HEK293T (cell line): ENCODE measurements around the gene TMEM259.

Source experiments
- ARNT ChIP-seq: fragments of 450-650 bp; IDR thresholded peaks from 2 replicates; pipeline ENCODE4 v1.6.1; 2017; ENCODE audit warnings: mild to moderate bottlenecking
- BHLHE40 ChIP-seq: fragments of 450-650 bp; IDR thresholded peaks from 2 replicates; pipeline ENCODE4 v1.6.1; 2016; ENCODE audit warnings: mild to moderate bottlenecking, moderate library complexity, borderline replicate concordance
- CTBP1 ChIP-seq: fragments of 450-650 bp; IDR thresholded peaks from 2 replicates; pipeline ENCODE4 v1.6.1; 2016; ENCODE audit warnings: borderline replicate concordance
- ELF4 ChIP-seq: fragments of 450-650 bp; IDR thresholded peaks from 2 replicates; pipeline ENCODE4 v1.6.1; 2017; ENCODE audit warnings: antibody characterized with exemption
- FOXK2 ChIP-seq: fragments of 450-650 bp; IDR thresholded peaks from 2 replicates; pipeline ENCODE4 v1.6.1; 2016; ENCODE audit warnings: mild to moderate bottlenecking
- FOXM1 ChIP-seq: fragments of 450-650 bp; IDR thresholded peaks from 2 replicates; pipeline ENCODE4 v1.6.1; 2017; ENCODE audit warnings: mild to moderate bottlenecking, borderline replicate concordance
- HDGF ChIP-seq: fragments of 450-650 bp; IDR thresholded peaks from 2 replicates; pipeline ENCODE4 v1.6.1; 2017; ENCODE audit warnings: antibody characterized with exemption, borderline replicate concordance
- NFRKB ChIP-seq: fragments of 450-650 bp; IDR thresholded peaks from 2 replicates; pipeline ENCODE4 v1.6.1; 2016; ENCODE audit warnings: mild to moderate bottlenecking, moderate library complexity
- PKNOX1 ChIP-seq: fragments of 450-650 bp; IDR thresholded peaks from 2 replicates; pipeline ENCODE4 v1.6.1; 2016
- SP1 ChIP-seq: fragments of 450-650 bp; IDR thresholded peaks from 2 replicates; pipeline ENCODE4 v1.6.1; 2017
- SUZ12 ChIP-seq: fragments of 450-650 bp; IDR thresholded peaks from 2 replicates; pipeline ENCODE4 v1.6.1; 2016; ENCODE audit warnings: mild to moderate bottlenecking
- TARDBP ChIP-seq: fragments of 450-650 bp; IDR thresholded peaks from 2 replicates; pipeline ENCODE4 v1.6.1; 2016
- ZNF384 ChIP-seq: fragments of 450-650 bp; IDR thresholded peaks from 2 replicates; pipeline ENCODE4 v1.6.1; 2016

GRCh38 chr19:1049800-1050199, 28.9 kb upstream of the TMEM259 start:
- TF ChIP-seq BHLHE40: no peak
- TF ChIP-seq FOXM1: no peak
- no peak for TF ChIP-seq NFRKB
- TF ChIP-seq HDGF: no peak
- no peak for TF ChIP-seq ARNT
- no peak for TF ChIP-seq ZNF384
- no peak for TF ChIP-seq ELF4
- no peak for TF ChIP-seq PKNOX1
- no peak for TF ChIP-seq SP1
- no peak for TF ChIP-seq TARDBP
- no peak for TF ChIP-seq FOXK2
- no peak for TF ChIP-seq SUZ12
- no peak for TF ChIP-seq CTBP1
